GM18858 (cell line): ENCODE results near the gene AATK.

Experiments
- ATAC-seq: cut with Tn5 transposase; IDR thresholded peaks from one replicate; pipeline ENCODE4 v1.9.1; 2021; ENCODE audit not compliant: unreplicated experiment

The AATK gene

GRCh38 chr17:81144423-81144781 is 21.6 kb downstream of the AATK start:
- no peak for ATAC-seq

GRCh38 chr17:81143717-81144422 is 22.2 kb downstream of the AATK start:
- ATAC-seq = no peak

GRCh38 chr17:81143200-81143527 is 22.9 kb downstream of the AATK start:
- no peak for ATAC-seq

- ATAC-seq = no peak
Measured at GRCh38 chr17:81142301-81143199, 23.5 kb downstream of the AATK start.

- no peak for ATAC-seq
Measured at GRCh38 chr17:81140695-81141094, 25.3 kb downstream of the AATK start.

GRCh38 chr17:81140018-81140417 is 26.0 kb downstream of the AATK start:
- no peak for ATAC-seq

GRCh38 chr17:81139428-81139827 is 26.6 kb downstream of the AATK start:
- ATAC-seq = no peak

- no peak for ATAC-seq
Measured at GRCh38 chr17:81138500-81138899, 27.5 kb downstream of the AATK start.

GRCh38 chr17:81138083-81138482 is 27.9 kb downstream of the AATK start:
- no peak for ATAC-seq

- no peak for ATAC-seq
Measured at GRCh38 chr17:81137248-81137647, 28.8 kb downstream of the AATK start.

GRCh38 chr17:81136366-81136765 is 29.7 kb downstream of the AATK start:
- ATAC-seq = no peak

- no peak for ATAC-seq
Measured at GRCh38 chr17:81135505-81136278, 30.3 kb downstream of the AATK start.

GRCh38 chr17:81134064-81134781 is 31.8 kb downstream of the AATK start:
- ATAC-seq = no peak

GRCh38 chr17:81132770-81133723 is 33.0 kb downstream of the AATK start:
- no peak for ATAC-seq

GRCh38 chr17:81132197-81132540 is 33.9 kb downstream of the AATK start:
- no peak for ATAC-seq

- no peak for ATAC-seq
Measured at GRCh38 chr17:81131486-81132196, 34.4 kb downstream of the AATK start.

GRCh38 chr17:81130385-81131361 is 35.3 kb downstream of the AATK start:
- ATAC-seq = no peak

GRCh38 chr17:81129711-81130367 is 36.2 kb downstream of the AATK start:
- no peak for ATAC-seq
